GM23338 (cell line): ENCODE results near the gene PLS3. TPM values are rescaled to one million over a fixed set of nuclear protein-coding genes. Genes with fewer than 3 reads are reported as not detected.

Source experiments
- ATAC-seq: fragments of 200-7000 bp; cut with Tn5 transposase; 3 replicates; pipeline ENCODE4 v1.9.1; 2020
- DNase-seq: peaks from one replicate; pipeline ENCODE4 v3.0.0-alpha.2; 2015; ENCODE audit warnings: low spot score
- H2AFZ ChIP-seq: fragments of 200-600 bp; sonication (generic); 2 replicates; pipeline ENCODE4 v1.8.0; 2016; ENCODE audit warnings: antibody characterized with exemption, mild to moderate bottlenecking, moderate library complexity
- H3F3A ChIP-seq: fragments of 200-600 bp; sonication (generic); replicated peaks from 2 replicates; pipeline ENCODE4 v1.8.0; 2017; ENCODE audit warnings: antibody characterized with exemption, mixed run types, low read depth
- H3K27ac ChIP-seq: fragments of 200-600 bp; sonication (generic); 2 replicates; pipeline ENCODE4 v1.6.1; 2016; ENCODE audit warnings: low read depth
- H3K27me3 ChIP-seq: fragments of 200-600 bp; sonication (generic); 2 replicates; pipeline ENCODE4 v1.8.0; 2016; ENCODE audit warnings: mild to moderate bottlenecking, mixed run types, moderate library complexity; ENCODE audit not compliant: insufficient read depth
- H3K36me3 ChIP-seq: fragments of 200-600 bp; sonication (generic); 2 replicates; pipeline ENCODE4 v1.8.0; 2016; ENCODE audit warnings: mild to moderate bottlenecking; ENCODE audit not compliant: insufficient read depth
- H3K4me1 ChIP-seq: fragments of 200-600 bp; sonication (generic); 2 replicates; pipeline ENCODE4 v1.8.0; 2016; ENCODE audit warnings: mild to moderate bottlenecking, moderate library complexity; ENCODE audit not compliant: insufficient read depth
- H3K4me2 ChIP-seq: fragments of 200-600 bp; sonication (generic); 2 replicates; pipeline ENCODE4 v1.7.1; 2017; ENCODE audit warnings: mixed run types
- H3K4me3 ChIP-seq: fragments of 200-600 bp; sonication (generic); 2 replicates; pipeline ENCODE4 v1.6.1; 2016; ENCODE audit warnings: mixed run types
- H3K79me2 ChIP-seq: fragments of 200-600 bp; sonication (generic); replicated peaks from 2 replicates; pipeline ENCODE4 v1.8.0; 2017; ENCODE audit warnings: mild to moderate bottlenecking; ENCODE audit not compliant: insufficient read depth
- H3K9me2 ChIP-seq: fragments of 200-600 bp; sonication (generic); 2 replicates; pipeline ENCODE4 v1.8.0; 2017; ENCODE audit not compliant: insufficient read depth
- H4K20me1 ChIP-seq: fragments of 200-600 bp; sonication (generic); replicated peaks from 2 replicates; pipeline ENCODE4 v1.8.0; 2017; ENCODE audit warnings: mild to moderate bottlenecking; ENCODE audit not compliant: insufficient read depth
- H3K27ac Mint-ChIP-seq: 2 replicates; pipeline ENCODE4 v1.8.0; 2020; ENCODE audit warnings: inconsistent platforms, mild to moderate bottlenecking, moderate library complexity, mixed read lengths
- H3K27me3 Mint-ChIP-seq: 3 replicates; pipeline ENCODE4 v1.8.0; 2022; ENCODE audit warnings: low read depth, mild to moderate bottlenecking, moderate library complexity, mixed read lengths, inconsistent platforms; ENCODE audit not compliant: insufficient read depth, poor library complexity
- H3K36me3 Mint-ChIP-seq: 3 replicates; pipeline ENCODE4 v1.8.0; 2021; ENCODE audit warnings: low read depth, mild to moderate bottlenecking, inconsistent platforms, moderate library complexity, mixed read lengths
- H3K4me1 Mint-ChIP-seq: 3 replicates; pipeline ENCODE4 v1.8.0; 2020; ENCODE audit warnings: mild to moderate bottlenecking, inconsistent platforms, mixed read lengths
- H3K4me3 Mint-ChIP-seq: 3 replicates; pipeline ENCODE4 v1.8.0; 2021; ENCODE audit warnings: moderate library complexity, mild to moderate bottlenecking, inconsistent platforms, mixed read lengths
- H3K9me3 Mint-ChIP-seq: 3 replicates; pipeline ENCODE4 v1.8.0; 2020; ENCODE audit warnings: moderate library complexity, mild to moderate bottlenecking, inconsistent platforms, mixed read lengths
- CREB1 ChIP-seq: fragments of 250-450 bp; sonication (Bioruptor Pico); IDR thresholded peaks from 2 replicates; pipeline ENCODE4 v1.5.0; 2020; ENCODE audit warnings: low read depth, mild to moderate bottlenecking, moderate library complexity
- CTCF ChIP-seq, 2 experiments: fragments of 200-600 bp in 1 of 2; sonication (generic) in 1 of 2; conservative IDR thresholded peaks; 2 replicates each; pipeline versions ENCODE4 v1.5.1 to v1.6.1; 2016 to 2017; ENCODE audit warnings: antibody characterized with exemption in 2 of 2, low read depth in 2 of 2, mild to moderate bottlenecking in 2 of 2, moderate library complexity in 1 of 2
- ETS1 ChIP-seq: IDR thresholded peaks from 2 replicates; pipeline ENCODE4 v1.6.1; 2016; ENCODE audit warnings: antibody characterized with exemption
- EZH2 ChIP-seq: fragments of 200-600 bp; sonication (generic); IDR thresholded peaks from one replicate; pipeline ENCODE4 v1.8.0; 2017; ENCODE audit warnings: antibody characterized with exemption, mild to moderate bottlenecking, low read depth; ENCODE audit not compliant: unreplicated experiment
- EZH2phosphoT487 ChIP-seq: fragments of 200-600 bp; sonication (generic); IDR thresholded peaks from one replicate; pipeline ENCODE4 v1.8.1; 2018; ENCODE audit warnings: antibody characterized with exemption; ENCODE audit not compliant: unreplicated experiment
- JUNB ChIP-seq: IDR thresholded peaks from one replicate; pipeline ENCODE4 v1.6.1; 2016; ENCODE audit warnings: antibody characterized with exemption; ENCODE audit not compliant: unreplicated experiment
- NANOG ChIP-seq: IDR thresholded peaks from 2 replicates; pipeline ENCODE4 v1.6.1; 2016; ENCODE audit warnings: antibody characterized with exemption, borderline replicate concordance
- POLR2AphosphoS5 ChIP-seq: IDR thresholded peaks from 2 replicates; pipeline ENCODE4 v1.6.1; 2016; ENCODE audit warnings: antibody characterized with exemption, low read depth
- STAT1 ChIP-seq: IDR thresholded peaks from one replicate; pipeline ENCODE4 v1.6.1; 2016; ENCODE audit warnings: antibody characterized with exemption; ENCODE audit not compliant: unreplicated experiment
- ZNF114 ChIP-seq: fragments of 250-450 bp; sonication (Bioruptor Pico); IDR thresholded peaks from 2 replicates; pipeline ENCODE4 v1.5.0; 2020; ENCODE audit warnings: mild to moderate bottlenecking, moderate library complexity
- ZNF331 ChIP-seq: fragments of 250-450 bp; sonication (Bioruptor Pico); IDR thresholded peaks from 2 replicates; pipeline ENCODE4 v1.5.0; 2020; ENCODE audit warnings: low read depth, mild to moderate bottlenecking, moderate library complexity
- ZNF462 ChIP-seq: fragments of 250-450 bp; sonication (Bioruptor Pico); IDR thresholded peaks from 2 replicates; pipeline ENCODE4 v1.5.0; 2020; ENCODE audit warnings: mild to moderate bottlenecking, moderate library complexity
- polyA plus RNA-seq: library from polyadenylated mRNA; unstranded; fragments of >200 nt; fragmentation: Nextera tagmentation; extraction: Ambion mirVana; gene quantifications from 2 replicates; pipeline ENCODE4 v1.2.1, GENCODE V29; 2016
- total RNA-seq: library from RNA; depleted of rRNA; stranded (reverse); fragments of >200 nt; shearing (Covaris generic); gene quantifications from 2 replicates; pipeline ENCODE4 v1.2.3, GENCODE V29; 2014

PLS3 gene
- total and polyA plus RNA-seq, 2 experiments from 2014 or later: 81.6 to 128 TPM

- Histone ChIP-seq H3K79me2 (no peaks in the 10 kb centered on the region), H3K4me1 (no peaks in the 10 kb centered on the region), H3F3A (no peaks in the 10 kb centered on the region), H3K27me3 (no peaks in the 10 kb centered on the region), H3K9me2 (no peaks in the 10 kb centered on the region), H2AFZ (no peak overlapping the region), H3K4me3 (no peak overlapping the region), H3K4me2 (no peak overlapping the region), H4K20me1 (no peaks in the 10 kb centered on the region), H3K36me3 (no peaks in the 10 kb centered on the region), H3K27ac (no peak overlapping the region)
- H3K36me3 Mint-ChIP-seq: no peaks in the 10 kb centered on the region
- no peak overlapping the region for H3K27ac Mint-ChIP-seq
- TF ChIP-seq ETS1 (no peak), EZH2phosphoT487 (no peak), CTCF (conservative IDR thresholded peaks at IDR 0.05; ENCODE audit: low read depth in 2 of 2) (no peak), ZNF462 (no peak), EZH2 (no peak), STAT1 (no peak), JUNB (no peak), CREB1 (CRISPR knock-in tag) (no peak), ZNF331 (no peak), NANOG (no peak), ZNF114 (CRISPR knock-in tag) (no peak), POLR2AphosphoS5 (no peak)
- ATAC-seq (no peak), DNase-seq (no peak)
- H3K4me3 Mint-ChIP-seq: no peak overlapping the region
- H3K4me1 Mint-ChIP-seq: peaks cover 4% of the 10 kb centered on the region
- H3K27me3 Mint-ChIP-seq: peaks cover 3% of the 10 kb centered on the region
- H3K9me3 Mint-ChIP-seq: no peaks in the 10 kb centered on the region
These were observed 26.6 kb upstream of the PLS3 start for GRCh38 chrX:115534383-115534782.
